Stimulated activated CD8-positive, alpha-beta memory T cell treated with anti-CD3 and anti-CD28 coated beads, Interleukin-4, amount 100 ng/mL, for 4 hours (primary cell): ENCODE results near the gene SPATA31A3.
"Not testable (repeated sequence)": the region's sequence is repeated elsewhere in the genome, so short reads cannot be mapped to it uniquely, and the experiment has no call there.

ENCODE experiments used
- DNase-seq, 2 donors: peaks; one replicate each; pipeline ENCODE4 v3.0.0-alpha.2; 2020; ENCODE audit warnings: low read depth in 2 of 2, low spot score in 1 of 2

SPATA31A3 gene

DNA sequence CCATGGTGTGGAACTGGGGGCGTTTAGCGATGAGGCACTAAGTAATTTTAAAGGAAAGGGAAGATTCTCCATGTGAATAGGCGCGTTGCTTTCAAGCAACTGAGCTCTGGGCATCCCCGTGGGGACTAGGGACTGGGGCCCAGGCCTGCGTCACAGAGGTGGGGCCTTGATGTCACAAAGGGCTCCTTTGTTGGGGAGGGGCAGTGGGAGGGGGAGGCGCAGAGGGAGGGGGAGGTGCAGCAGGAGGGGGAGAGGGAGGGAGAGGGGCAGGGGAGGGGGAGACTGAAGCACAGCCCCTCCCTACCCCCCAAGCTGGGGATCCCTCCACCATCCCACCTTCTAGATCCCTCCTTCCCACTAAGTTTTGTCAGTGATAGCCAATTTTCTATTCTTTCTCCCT, at the start of gene SPATA31A3:
SPATA31A3 (minus strand) TSS at position 101 of the 400 bp plus-strand sequence; CDS start at position 72, 29 bp downstream.
- DNase-seq: not testable (repeated sequence)

GRCh38 chr9:66952576-66952975, 39.8 kb downstream of the SPATA31A3 start:
- DNase-seq: not testable (repeated sequence)

DNA sequence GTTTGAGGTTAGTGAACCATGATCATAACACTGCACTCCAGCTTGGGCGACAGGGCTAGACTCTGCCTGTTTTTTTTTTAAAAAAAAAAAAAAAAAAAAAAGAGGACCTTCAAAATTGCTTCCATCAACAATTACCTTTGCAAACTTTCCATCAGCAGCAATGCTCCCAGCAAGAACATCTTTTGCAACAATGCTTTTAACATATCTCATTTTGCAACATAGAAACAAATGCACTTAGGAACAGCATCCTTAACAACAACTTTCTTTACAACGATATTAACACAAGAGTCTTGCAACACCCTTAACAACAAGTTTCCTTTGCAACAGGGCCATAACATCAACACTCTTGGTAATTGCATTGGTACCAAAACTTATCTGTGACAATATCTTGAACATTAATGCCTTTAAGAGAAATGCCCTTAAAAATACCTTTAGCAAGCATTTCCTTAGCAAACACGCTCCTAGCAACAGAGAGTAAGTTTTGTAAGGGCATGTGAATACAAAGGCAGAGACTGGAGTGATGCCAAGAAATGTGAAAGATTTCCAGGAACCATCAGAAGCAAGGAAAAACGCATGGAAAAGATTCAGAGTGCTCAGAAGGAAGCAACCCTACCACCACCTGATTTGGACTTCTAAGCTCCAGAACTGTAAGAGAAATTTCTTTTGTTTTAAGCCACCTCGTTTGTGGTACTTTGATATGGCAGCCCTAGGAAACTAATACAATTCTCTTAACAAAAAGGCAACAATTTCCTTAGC, 49.8 kb downstream of the SPATA31A3 start:
- DNase-seq: not testable (repeated sequence)

DNA sequence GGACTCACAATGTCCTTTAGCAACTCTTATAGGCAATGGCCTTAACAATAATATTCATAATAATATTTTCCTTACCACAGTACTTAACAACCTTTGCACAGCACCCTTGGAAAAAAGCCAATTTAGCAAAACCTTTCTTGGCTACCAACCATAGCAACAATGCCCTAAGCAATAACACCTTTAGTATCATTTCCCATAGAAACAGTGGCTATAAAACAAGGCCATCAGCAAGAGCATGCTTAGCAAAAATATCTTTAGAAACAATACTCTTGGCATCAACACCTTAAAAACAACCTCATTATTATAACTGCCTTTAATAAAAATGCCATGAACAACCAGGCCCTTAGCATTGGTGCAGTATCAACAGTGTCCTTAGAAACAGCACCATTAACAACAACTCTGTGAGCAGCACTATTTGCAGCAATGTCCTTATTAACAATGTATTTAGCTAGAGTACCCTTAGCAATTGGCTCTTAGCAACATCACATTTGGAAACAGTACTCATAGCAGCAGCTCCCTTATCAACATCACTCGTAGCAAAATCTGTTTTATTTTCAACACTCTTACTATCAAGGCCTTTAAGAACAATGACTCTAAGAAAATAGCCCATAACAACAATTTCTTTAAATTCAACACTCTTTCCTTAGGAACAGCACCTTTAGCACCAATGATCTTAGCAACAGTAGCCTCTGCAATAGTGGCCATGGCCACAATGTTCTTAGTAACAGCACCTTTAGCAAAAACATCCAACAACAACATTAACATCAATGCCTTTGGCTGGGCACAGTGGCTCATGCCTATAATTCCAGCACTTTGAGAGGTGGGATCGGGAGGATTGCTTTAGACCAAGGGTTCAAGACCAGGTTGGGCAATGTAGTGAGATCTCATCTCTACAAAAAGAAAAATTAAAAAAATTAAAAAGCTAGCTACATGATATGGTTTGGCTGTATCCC, 52.2 kb downstream of the SPATA31A3 start:
- DNase-seq: not testable (repeated sequence)

GRCh38 chr9:66938322-66938721, 54.0 kb downstream of the SPATA31A3 start:
- DNase-seq: not testable (repeated sequence)

DNA sequence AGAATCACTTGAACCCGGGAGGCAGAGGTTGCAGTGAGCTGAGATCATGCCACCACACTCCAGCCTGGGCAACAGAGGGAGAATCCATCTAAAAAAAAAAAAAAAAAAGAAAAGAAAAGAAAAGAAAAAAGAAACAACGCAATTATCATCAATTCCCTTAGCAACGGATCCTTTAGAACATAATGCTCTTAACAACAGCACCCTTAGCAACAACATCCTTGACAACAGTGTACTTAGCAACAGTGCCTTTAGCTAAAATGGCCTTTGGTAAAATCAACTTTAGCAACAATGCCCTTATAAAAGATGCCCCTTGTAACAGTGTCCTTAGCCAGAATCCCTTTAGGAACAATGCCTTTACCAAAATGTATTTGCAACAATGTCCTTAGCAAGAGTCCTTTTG, 54.7 kb downstream of the SPATA31A3 start:
- not testable (repeated sequence) for DNase-seq
